HL-60 (cell line): ENCODE data around the gene DOCK8.

Experiments used
- CTCF ChIP-seq: IDR thresholded peaks from one replicate; pipeline ENCODE4 v1.5.1; 2011; ENCODE audit warnings: low read length, control low read depth, inconsistent platforms; ENCODE audit not compliant: insufficient read depth
- TF ChIP-seq, protein P1 (sequence below): IDR thresholded peaks from 2 replicates; pipeline ENCODE4 v1.6.1; 2012; ENCODE audit warnings: low read depth; ENCODE audit not compliant: insufficient replicate concordance

DNA sequence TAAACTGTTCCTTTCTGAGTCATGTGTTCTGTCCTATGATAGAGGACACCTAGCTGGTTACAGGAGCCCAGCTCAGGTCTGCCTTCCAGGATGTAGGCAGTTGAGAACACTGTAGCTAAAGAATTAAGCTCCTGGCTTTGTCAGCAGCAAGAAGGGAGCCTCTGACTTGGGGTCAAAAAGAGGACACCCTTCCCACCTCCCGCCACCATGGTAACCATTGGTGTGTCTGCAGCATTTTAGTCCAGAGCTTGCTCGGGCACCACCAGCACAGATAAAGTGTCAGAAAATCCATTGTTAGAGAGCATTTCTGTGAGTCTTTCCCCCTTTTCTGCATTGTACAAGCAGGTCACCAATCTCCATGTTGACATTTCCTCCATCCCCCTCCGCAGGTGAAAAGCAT, 181.7 kb downstream of the DOCK8 start:
- TF ChIP-seq CTCF: no peak
- TF ChIP-seq, protein P1, sequence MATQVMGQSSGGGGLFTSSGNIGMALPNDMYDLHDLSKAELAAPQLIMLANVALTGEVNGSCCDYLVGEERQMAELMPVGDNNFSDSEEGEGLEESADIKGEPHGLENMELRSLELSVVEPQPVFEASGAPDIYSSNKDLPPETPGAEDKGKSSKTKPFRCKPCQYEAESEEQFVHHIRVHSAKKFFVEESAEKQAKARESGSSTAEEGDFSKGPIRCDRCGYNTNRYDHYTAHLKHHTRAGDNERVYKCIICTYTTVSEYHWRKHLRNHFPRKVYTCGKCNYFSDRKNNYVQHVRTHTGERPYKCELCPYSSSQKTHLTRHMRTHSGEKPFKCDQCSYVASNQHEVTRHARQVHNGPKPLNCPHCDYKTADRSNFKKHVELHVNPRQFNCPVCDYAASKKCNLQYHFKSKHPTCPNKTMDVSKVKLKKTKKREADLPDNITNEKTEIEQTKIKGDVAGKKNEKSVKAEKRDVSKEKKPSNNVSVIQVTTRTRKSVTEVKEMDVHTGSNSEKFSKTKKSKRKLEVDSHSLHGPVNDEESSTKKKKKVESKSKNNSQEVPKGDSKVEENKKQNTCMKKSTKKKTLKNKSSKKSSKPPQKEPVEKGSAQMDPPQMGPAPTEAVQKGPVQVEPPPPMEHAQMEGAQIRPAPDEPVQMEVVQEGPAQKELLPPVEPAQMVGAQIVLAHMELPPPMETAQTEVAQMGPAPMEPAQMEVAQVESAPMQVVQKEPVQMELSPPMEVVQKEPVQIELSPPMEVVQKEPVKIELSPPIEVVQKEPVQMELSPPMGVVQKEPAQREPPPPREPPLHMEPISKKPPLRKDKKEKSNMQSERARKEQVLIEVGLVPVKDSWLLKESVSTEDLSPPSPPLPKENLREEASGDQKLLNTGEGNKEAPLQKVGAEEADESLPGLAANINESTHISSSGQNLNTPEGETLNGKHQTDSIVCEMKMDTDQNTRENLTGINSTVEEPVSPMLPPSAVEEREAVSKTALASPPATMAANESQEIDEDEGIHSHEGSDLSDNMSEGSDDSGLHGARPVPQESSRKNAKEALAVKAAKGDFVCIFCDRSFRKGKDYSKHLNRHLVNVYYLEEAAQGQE: no peak
